ENCODE results near the gene ETS1.
A peak's percentile ranks its signal among the peaks of the same experiment; 100 is the strongest.

Gene ETS1

DNA sequence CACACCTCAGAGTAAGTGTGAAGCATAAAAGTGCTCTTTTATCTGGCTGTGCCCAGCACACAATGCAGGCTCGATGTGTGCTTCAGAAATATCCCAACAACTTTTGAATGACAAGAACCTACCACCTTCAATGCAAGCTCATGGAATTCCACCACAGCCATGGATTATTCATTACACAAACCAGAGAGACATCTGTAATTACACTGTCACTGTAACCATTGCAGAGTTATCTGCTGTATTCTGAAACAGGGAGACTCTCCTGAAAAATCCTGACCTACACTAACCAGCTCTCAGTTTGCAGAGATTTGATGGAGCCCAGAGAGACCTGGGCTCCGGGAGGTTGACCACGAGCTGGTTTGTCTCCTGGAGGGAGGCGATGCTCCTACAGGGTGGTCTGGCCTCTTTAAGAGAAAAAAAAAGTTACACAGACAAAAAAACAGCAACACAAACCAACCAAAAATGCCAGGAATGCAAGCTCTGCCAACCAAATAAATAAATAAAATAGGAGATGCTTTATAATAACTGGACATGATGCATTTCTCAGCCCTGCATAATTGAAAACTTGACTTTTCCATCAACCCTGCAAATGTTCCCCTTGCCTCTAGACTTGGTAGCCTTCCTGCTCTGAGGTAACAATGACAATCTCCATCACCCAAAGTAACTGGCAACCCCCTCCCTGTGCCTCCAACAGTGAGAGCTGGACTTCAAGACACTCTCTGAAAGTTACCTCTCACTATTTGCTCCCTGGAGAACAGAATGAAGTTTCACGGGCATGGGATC is 69.7 kb downstream of the ETS1 start:
- DNase-seq: no peak

DNA sequence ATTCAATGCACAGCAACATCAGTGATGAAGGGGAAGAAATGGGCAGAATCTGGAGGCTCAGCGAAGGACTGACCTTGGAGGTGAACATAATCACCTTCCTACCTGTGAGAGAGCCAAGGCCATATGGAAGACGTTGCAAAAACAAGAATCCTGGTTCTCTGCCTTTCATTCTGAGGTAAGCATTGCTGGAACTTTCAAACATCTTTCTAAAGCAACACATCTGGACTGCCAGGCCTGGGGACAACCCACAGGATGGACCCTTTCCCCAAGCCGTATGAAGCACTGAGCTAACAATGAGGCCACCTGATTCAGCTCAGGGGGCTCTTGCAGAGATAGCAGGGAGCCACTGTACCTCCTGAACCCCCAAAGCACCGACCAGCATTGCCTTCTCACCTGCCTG is 70.5 kb downstream of the ETS1 start:
- no peak for DNase-seq

DNA sequence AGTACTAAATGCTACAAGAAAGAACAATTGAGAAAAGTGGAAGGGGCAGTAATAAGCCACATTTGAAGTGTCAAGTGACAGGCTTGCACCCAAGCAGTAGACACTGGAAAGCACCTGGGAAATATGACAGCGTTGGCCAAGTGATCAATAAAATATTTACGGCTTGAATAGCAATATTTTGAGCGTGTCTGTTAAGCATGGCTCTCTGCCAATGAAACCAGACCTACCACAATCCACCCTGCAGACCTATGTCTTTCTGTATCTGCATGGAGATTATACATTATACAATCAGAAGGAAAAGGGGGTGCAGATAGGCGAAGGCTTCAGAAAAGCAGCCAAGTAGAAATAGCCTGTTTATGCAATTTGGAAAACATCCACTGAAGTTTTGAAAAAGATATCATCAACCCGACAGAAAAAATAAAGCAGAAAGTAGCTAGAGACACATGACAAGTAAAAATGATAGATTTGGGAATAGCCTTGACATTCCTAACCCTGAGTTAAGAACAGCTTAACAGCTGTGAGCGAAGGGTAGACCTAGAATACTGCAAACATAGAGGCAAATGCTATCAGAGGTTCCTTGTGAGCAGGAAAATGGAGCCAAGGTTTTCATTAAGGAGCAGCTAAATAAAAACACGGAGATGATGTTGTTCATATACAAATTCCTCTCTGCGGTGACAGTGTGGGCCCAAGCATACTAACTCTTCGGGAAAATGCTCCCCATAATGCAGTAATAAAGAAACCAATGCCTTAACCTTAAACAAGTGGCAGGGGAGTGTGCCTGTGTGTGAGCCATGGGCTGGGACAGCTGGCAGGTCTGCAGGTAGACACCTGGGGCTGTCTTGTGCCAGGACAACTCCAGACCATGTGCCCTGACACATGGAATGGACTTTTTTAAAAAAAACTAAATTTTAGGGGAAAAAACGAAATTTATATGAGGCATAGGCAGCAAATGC is 71.3 kb downstream of the ETS1 start:
- no peak for DNase-seq

DNA sequence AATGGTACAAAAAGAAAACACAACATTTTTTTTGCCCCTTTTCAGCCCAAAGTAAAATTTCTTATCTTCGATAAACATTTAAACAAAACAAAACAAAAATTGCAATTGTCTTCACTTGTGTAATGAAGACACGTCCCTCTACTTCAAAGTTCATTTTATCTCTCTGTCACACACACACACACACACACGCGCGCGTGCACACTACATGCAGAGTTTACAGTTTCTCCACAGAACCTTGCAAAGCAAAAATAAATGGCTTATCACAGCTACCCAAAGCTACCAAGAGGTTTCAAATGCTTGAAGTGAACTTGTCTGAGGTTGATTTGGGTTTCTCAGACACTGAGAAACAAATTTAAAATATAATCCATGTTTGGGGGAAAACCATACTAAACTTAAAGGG is 72.3 kb downstream of the ETS1 start:
- DNase-seq: no peak

DNA sequence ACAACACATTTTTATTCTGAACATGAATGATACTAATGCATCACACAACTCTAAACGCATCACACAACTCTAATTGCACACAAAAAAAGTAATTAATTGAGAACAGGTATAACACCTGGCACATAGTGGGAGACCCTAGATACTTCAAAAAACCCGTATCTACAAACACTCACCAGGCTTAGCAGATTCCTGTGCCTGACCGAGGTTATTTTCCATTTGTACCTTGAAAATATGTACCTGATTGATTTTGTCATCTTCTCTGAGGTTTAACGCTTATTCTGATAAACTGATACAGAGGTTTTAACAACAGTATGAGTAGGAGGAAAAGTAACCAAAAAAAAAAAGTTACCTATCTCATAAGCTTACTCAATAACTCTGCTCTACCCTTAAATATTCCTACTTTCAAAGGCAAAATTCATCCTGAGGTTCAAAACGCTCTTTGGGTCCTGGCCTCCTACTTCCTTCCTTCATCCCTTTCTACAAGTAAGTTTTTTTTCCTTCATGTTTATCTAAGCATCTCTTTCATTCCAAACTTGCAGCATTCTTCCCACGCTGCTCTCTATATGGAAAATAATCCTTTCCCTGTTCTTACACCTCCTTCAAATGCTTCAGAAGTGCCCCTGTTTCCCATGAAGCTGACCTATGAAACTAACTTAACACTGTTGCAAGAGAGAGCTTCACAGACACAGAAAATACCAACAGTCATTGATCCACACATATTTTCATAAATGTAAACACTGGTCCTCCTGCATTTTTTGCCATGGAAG is 73.3 kb downstream of the ETS1 start:
- DNase-seq: no peak

DNA sequence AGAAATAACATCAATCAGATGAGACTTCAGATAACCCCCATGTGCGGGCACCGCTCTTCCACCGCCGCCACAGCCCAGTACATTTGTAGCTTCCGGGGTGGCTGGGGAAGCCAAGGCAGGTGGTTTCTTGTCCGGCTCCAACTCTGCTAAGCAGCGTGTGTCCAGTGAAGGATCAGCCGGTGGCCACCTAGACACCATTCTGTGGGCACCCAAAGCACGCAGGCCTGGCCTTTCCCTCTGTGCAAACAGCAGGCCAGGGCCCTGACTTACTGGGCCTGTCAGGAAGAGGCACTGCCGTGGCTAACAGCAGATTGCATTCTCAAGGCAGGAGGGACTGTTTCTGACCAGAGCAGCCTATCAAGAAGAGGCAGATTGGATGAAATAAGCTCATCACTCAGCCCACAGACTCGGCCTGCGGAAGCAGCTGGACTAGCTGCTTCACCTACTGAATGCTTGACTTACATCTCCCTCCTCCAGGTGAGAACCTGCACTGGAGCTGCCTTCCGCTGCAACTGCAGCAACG is 74.8 kb downstream of the ETS1 start:
- DNase-seq: no peak

DNA sequence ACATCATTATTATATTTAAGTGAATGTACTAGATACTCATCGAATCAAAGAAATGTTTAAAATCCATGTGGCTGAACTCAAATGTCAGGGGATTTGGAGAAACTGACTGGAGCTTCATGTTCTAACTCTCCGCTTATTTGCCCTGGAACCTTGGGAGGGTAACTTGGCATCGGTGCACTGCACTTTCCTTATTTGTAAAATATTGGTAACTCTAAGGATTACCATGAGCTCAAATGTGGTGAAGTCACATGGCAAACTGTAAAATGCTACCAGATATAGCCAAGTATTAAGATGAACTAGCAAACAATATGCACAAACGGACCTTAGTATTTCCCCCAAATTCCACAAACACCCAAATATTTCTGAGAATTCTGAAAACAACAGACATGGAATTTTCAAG is 75.6 kb downstream of the ETS1 start:
- DNase-seq: no peak

DNA sequence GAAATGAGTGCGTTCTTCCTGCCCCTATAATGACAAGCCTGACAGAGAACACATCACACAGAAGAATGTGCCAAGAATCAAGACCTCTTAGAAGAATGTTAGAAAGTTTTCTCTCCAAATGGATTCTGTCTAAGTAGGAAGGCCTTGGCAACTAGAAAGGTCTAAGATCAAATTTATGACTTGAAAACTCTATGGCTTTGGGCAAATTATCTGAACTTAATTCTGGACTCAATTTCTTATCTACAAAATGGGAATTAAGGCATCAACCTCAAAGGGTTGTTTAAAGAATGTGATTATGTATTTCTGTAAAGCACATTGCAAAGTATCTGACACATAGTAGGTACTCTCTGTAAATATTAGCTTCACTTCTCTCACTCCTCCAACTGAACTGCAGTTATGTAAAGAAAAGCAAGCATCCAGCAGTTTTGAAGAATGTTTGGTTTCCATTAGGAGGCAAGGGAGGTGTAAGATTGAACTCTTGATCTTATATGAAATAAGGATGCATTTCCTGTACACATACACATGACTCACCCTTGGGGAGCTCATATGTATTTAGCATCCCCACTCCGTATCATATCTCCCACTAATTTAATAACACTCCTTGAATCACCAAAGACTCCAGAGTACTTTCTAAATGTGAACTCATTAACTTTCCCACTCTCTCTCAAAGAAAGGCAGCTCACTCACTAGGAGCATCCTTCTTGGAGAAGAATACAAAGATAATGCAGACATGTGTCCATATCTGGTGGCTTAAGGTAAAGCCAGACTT is 77.6 kb downstream of the ETS1 start:
- DNase-seq: no peak

DNA sequence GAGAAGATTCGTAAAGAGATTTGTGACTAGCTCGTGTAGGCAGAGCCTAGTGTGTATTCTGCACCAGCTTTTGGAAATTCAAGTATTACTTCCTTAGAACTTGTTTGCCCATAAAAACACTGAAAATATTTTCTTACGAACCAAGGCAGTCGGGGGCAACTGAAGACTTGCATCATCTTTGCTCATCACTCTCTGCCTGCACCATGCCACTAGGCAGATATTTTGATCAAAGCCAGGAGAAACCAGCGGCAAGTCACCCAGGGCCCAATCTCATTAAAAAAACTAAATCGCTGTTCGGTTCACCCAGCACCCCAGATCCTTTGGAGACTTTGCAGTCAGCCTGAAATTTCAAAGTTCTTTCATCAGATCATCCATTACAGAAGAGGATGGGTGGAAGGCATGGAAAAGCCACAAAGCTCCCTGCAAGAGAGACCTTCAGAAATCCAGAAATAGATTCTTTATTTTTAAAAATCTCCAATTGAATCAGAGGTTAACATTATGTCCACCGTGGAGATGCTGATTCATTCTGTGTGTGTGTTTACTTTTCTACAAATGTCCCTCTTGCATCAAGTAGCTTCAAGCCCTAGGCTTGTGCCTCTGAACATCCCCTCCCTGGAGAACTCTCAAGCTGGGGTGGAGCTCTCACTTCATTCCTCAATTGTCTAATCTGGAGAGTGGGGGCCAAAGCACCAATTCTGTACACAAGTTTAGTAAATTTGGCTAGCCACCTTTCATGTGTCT is 78.4 kb downstream of the ETS1 start:
- no peak for DNase-seq

DNA sequence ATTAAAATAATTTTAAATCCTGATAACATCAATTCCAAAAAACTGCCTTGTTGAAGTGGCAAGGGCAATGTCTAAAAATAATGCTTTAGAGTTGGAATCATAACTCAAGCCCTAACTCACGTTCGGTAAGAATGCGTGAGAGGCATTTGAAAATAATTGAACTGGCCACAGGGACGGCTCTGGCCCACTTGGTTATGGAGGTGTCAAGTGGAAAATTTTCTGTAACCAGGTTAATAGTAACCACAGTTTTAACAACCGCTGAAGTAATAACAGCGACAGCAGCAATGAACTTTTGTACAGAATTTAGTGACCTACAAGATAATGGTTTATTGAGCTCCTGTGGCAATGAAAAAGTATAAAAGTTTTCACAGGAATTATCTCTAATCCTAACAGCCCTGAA is 79.4 kb downstream of the ETS1 start:
- DNase-seq: peak; percentile 26

DNA sequence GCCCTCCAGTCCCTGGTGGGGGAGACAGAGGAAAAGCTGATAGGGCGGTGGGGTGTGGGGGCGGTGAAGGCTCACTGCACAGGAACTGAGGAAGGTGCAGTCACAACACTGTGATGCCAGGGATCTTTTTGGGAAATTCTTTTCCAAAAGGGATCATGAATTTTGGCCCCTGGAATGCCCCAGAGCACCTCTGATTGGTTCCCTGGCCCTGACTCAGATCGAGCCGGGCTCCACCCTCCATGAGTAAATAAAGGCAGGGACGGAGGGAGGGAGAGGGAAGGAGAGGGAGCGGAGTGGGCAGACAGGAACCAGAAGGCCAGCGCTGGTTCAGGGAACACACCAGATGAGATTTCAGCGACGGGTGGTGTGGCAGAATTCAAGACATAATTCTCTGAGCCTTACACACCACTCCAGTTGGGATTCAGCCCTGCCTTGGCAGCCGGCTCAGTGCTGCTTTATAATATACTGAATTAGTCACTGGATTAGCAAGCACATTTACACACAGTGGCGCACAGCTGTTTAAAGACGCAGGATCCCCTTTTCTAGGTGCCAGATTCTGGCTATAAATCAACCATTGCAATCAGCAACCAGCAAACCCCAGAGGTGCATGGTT is 80.3 kb downstream of the ETS1 start:
- DNase-seq: peak; percentile 72

DNA sequence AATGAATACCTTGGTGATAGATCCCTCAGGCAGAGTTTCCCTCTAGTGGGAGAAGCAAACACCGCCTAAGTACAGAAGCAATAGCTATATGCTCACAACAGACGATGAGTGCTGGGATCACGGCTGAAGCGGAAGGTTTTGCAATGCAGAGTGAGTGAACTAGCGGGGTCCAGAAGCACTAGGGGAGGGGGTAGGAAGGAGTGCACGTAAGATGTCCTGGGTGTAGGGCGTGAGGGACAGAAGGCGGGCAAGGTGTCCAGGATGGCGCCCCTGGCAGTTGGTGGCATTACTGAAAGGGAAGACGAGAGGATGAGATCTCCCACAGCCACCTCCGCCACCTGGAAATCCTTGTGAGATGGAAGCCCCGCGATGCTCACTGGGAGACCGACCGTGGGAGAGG is 81.0 kb downstream of the ETS1 start:
- peak; percentile 44 for DNase-seq

DNA sequence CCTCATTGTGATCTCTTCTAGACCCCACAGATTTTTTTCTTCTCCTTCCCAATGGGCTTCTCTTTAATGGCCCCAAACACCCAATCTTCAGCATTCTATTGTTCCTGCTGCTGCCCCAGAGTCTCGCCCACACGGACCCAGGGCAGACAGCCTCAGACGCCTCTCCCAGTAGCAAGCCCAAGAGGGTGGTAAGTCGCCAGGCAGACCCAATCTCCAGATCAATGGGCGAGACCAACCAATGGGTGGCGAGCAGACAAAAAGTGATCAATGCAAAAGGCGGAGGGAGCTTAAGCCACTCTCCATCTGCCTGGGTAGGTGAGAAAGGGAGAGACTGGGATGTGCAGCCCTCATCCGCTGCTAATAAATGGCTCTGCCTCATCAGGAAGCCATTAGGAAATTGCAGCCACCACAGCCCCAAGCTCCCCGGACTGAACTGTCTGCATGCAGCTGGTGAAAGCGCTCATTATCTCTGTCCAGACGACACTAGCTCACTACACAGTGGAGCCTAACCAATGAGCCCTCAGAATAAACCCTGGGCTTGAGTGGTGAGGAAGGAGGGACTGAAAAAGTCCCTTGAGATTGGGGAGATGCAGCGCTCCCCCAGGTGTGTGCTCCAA is 81.8 kb downstream of the ETS1 start:
- peak; percentile 27 for DNase-seq

DNA sequence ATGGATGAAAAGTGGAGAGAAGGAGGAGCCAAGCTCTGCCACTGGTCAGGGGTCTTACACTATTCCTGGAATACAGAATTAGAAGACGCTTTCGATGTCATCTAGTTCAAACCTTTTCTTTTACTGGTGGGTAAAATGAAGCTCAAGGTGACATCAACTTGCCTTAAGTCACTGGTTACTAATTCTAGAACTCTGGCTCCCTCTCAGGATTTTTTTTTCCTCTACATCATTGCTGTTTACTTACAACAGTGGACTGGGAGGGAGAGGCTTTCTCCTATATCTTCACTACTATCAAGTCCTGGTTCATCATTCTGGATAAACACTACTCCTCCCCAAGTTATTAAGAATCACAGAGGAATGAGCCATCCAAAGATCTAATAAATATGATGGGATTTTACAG is 82.9 kb downstream of the ETS1 start:
- no peak for DNase-seq

DNA sequence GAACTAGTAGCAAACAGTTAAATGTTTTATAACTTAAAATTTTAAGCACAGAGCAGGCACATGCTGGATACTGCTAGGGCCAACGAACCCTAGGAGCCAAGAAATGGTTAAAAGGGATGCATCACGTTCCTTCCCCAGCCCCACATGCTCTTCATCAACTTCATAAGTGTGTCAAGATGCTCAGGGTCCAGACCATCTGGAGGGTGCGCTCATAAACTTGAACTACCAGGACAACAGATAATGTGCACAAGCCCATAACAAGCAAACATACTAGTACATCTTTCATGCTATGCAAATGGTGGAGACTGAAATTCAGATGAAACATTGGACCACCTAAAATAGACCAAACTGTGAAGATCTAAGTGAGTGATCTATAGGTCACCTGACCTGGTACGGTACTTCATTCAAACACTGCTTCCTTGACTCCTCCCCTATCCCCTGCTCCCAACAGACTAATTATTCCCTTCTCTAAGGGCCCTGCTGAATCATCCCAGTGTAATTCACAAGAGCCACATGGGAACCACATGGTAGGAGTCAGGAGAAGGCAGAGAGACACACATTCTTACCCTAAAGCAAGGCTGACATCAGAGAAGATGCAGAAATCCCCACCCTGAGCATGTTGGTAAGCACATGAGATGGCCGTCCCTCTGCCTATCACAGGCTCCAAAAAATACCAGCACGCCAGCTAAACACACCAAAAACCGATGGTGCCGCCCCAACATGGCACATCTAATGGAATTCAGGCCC is 83.9 kb downstream of the ETS1 start:
- peak; percentile 57 for DNase-seq

DNA sequence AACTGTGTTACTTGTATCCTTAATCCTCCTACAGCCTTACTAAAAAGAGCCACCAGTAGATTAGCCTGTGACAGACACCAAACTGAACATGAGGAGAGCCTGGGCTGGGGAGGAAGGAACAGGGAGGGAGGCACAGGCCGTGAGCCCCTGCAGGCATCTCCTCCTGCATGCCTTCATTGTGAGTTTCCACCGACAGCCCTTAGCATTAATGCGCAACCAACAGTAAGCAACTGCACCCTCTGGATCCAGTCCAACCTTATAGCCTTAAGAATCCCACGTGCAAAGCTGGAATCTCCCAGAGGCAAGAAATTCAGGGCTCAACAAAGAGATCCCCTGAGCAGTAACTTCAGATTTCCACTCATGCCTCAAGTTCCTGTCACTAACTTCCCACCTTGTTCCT is 84.6 kb downstream of the ETS1 start:
- no peak for DNase-seq

DNA sequence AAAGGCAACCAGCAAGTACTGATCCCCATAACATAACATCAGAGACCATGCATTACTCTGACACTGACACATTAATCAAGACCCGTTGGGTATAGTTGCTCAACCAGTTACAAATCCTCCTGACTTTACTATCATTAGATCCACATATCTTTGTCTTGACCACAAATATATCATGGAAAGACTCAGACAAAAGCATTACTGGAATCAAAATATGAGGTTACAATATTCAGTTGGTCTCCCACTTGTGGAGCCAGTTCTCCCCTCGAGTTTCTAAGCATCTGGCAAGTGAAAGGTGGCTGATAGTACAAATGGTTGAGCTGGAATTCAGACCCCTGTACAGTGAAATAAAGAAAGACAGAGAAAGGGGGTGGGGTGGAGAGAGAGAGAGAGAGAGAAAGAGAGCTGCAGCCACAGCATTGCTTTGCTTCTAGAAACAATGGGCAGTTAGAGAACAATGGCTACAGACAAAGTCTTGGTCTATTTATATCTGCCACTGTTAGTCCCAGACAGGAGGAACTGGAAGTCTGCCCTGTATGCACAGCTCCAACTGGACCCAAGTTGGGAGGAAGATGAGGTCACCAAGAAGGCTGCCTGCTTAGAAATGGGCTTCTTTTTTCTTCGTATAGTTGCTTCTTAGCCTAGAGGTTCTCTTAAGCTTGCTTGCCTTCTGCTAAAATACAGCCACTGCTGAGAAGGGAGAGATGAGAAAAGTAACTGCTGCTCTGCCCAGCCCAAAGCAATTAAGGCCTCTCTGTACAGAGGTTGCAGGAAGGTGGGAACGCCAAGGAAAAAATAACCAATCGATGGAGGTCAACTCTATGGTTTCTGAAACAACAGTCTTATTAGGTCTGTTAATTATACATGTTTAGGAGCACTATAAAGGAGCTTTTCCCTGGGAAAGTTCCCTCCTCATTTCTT is 85.5 kb downstream of the ETS1 start:
- no peak for DNase-seq

DNA sequence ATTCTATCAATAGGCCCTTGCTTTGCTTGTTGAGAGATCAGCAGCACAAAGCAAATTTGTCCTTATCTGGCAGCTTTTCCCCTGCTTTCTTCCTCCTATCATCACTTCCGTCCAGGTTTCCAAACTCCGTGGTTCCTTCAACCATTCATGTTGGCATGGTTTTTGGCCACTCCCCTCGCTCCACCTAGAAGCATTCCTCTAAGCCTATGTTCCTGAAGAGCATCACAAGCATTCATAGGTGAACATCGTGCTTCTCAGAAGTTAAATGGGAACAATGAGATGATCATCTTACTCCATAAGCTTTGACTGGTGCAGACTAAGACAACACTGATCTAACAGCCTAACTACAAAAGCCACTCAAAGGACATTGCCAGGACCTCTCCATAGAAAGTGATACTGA is 86.3 kb downstream of the ETS1 start:
- DNase-seq: no peak

DNA sequence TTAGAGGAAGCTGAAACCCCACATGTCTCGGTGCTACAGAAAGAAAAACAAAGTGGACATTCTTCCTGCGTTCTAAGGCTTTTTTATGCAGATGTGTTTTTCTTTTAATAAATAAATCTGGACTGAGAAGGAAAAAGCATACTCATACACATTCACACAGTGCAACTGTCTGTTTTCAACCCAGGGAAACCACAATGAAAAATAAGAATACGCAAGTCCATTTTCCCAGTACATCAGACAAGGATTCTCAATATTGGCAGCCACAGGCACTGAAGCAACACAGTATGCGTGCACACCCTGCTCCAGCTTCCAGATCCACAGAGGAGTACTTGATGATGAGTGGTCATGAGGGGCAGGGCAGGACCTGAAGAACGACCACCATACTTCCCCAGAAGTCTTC is 86.9 kb downstream of the ETS1 start:
- no peak for DNase-seq

Measured in stimulated activated CD4-positive, alpha-beta T cell treated with anti-CD3 and anti-CD28 coated beads, Interleukin-4, amount 100 ng/mL, for 24 hours (primary cell).